A172 (cell line): ENCODE results near the gene CDKN1B. TPM values are rescaled to one million over a fixed set of nuclear protein-coding genes. Genes with fewer than 3 reads are reported as not detected.
A peak's percentile ranks its signal among the peaks of the same experiment; 100 is the strongest.
"Not testable (repeated sequence)": the region's sequence is repeated elsewhere in the genome, so short reads cannot be mapped to it uniquely, and the experiment has no call there.

Source experiments
- DNase-seq: peaks from one replicate; pipeline ENCODE4 v3.0.0-alpha.2; 2015; ENCODE audit warnings: low spot score
- total RNA-seq: library from RNA; depleted of rRNA; stranded (reverse); fragments of >200 nt; shearing (Covaris generic); gene quantifications from 2 replicates; pipeline ENCODE4 v1.2.3, GENCODE V29; 2014

The CDKN1B gene
- total RNA-seq, 1 experiment from 2014 or later, result 18.1 TPM

DNA sequence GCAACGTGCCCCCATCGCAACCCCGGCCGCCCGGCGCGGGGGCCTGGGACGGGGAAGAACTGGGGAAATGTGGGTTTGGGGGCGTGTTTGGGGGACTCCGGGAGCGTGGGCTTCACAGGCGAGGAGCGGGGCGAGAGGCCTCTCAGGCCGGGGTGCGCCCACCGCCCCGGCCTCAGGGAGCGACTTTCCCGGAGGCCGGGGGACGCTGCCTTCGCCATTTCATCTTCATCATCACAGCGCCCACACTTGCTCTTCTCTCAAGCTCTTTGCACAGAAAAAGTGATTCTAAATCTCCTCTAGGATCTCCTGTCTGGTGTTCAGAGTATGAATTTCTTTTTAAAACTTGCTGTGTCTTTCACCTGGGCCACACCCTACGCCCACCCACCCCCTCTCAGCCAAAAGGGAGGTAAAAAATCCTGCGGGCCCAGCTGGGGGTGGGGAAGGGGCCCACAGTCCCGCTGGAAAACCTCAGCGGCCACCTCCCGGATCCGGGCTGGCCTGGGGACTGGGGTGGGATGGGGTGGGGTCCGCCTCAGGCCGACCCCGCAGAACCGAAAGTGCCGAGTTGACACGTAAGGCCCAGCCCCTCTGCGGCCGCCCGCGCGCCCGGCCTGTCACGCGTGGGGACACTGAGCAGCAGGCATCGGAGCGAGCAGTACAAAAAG, 7.4 kb downstream of the CDKN1B start:
- DNase-seq, result no peak

DNA sequence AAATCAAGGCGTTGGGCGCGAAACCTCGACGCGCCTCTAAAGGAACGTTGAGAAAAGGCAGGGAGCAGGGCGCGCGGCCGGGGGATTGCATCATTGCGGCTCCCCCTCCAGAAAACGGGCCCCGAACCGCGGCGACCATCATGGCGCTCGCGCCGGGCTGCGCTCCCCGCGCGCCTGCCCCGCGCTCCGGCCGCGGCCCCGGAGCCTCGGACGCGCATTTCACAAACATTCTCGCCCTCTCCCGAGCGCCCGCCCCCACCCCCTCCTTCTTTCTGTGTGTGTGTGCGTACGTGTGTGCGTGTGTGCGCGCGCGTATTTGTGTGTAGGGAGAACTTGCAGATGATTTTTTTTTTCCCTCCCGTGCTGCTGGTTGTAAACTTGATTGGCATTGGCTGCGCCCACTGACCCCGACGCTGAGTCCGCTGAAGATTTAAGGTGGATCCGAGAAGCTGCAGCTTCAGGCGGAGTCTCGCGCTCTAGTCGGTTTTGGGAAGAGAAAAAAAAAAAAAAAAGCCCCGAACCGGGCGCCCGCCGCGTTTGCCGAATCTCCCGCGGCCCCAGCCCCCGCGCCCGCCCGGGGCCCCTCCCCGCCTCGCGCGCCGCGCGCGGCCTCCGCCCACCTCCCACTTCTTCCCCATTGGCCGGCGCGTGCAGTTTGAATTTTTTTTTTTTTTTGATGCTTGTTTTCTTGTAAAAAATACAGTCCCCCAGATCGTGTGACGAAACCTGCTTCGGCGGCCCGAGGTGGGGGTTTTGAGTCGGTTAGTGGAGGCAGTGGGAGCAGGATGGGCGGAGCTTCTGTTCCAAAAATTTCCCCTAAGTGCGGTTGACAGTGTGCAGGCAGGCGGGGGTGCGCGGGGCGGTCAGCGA, 8.2 kb downstream of the CDKN1B start:
- peak; percentile 93 for DNase-seq

DNA sequence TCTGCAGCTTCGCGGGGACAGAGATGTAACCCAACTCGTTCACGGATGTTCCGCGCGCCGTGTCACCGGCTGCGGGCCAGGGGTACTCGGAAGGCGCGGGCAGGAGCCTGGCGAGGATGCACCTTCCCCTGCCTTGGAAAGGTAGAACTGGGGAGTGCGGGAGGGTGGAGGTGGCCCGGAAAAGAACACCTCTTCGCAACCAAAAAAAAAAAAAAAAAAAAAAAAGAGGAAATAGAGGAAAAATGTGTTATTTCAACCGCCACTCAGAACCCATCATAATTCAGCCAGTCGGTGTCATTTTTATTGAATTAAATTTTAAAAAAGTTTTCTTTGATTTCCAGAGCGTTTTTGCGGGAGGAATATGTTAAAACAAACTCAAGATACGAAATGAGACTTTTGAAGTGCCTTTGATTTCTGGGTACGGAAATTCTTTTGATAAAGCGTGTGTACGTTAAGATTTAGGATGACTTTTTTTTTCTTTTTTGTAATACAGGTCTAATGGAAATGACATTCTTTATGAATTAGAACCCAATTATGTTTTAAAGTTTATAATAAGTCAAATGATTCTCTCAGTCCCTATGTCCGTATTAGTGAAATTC, 8.9 kb downstream of the CDKN1B start:
- DNase-seq, result no peak

DNA sequence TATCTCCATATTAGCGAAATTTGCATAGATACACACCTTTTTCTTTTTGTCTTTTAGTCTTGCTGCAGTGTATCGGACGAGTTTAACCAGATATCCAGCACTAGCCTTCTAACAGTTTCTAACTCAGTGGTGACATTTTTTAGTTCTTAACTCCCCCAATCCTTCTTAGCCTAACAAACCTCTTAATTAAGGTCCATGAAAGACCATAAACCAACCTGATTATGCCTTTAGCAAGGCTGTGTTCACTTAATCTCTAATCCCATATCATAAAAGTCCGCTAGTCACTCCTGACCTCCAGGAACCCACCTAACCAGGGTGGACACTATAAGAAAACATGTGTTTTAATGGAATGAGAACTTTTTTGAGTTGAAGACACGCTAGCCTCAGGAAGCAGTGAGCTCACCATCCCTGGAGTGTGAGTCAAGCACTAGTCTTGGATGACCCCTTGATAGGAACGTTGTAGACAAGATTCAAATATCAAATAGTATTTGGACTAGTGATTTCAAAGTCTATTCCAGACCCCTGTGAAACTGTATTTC, 9.5 kb downstream of the CDKN1B start:
- no peak for DNase-seq

DNA sequence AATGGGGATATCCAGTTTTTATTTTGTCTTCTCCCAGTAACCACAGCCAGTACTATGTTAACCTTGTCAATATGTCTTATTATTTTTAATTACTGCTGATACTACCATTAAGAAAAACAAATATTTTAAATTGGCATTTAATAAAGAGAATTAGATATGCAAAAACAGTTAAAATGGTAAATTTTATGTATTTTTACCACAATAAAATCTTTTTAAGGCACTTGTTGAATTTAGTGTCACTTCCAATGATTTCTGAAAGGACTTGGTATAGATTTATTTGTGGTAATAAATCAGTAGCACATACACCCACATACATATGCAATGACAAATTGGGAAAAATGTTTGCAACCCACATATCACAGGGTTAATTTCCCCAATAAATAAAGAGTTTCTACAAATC, 14.0 kb downstream of the CDKN1B start:
- no peak for DNase-seq

DNA sequence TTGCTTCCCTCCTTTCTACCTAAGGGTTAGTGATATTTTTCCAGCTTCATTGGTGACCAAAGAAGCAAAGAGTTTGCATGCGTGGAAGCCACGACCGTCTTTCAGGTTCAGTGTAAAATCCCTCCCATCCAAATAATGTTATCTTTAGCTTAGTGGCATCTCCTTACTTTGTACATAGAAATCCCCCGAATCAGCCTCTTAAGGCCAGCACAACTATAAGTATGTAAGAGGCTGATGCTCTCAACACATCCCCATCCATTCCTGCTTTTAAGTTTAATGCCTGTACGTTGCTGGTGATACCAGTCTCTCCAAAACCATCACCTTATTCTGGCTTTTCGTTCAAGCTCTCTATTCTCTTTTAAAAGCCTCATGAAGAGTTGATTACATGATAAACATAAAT, 14.6 kb downstream of the CDKN1B start:
- DNase-seq, result no peak

GRCh38 chr12:12733118-12733517, 15.9 kb downstream of the CDKN1B start:
- DNase-seq, result no peak

GRCh38 chr12:12734054-12734453, 16.9 kb downstream of the CDKN1B start:
- DNase-seq, result no peak

DNA sequence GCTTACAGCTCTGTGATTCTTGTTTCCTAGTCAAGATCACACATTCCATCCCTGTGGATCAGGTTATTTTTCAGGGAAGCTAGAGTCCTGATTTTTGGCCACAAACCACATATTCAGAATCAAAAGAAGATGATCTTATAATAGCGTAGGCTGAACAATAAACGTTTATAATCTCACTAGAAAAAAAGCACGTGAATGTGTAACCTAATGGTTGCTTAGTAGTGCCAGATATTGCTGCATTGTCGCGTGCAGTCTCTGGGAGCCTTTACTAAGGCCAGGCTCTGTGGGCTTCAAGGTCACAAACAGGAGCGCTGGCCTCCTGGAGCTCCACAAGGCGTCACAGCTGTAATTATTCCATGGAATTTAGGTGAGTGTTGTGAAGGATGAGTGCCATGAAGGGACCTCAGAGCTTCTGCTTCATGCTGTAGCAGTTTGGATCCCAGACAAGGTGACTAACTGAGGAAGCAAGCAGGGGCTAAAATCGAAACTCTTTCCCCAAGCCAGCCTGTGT, 17.4 kb downstream of the CDKN1B start:
- DNase-seq, result no peak

DNA sequence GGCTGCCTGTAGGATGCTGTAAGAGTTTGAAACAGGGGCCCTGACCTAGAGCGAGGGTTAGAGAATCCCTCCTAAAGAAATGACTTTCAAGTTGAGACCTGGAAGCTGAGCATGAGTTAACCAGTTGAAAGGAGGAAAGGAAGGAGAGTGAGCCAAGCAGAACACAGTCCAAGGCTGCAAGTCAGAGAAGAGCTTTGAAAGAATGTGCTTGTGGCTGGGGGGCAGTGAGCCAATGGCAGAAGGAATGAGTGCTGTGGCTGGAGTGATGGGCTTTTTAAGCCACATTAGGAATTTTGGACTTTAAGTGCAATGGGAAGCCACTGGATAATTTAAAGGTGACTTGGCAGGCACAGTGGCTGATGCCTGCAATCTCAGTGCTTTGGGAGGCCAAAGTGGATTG, 18.1 kb downstream of the CDKN1B start:
- DNase-seq, result no peak

GRCh38 chr12:12736759-12737676, 19.9 kb downstream of the CDKN1B start:
- DNase-seq, result no peak

- DNase-seq, result not testable (repeated sequence)
Observed at GRCh38 chr12:12738152-12738551, 21.0 kb downstream of the CDKN1B start.

DNA sequence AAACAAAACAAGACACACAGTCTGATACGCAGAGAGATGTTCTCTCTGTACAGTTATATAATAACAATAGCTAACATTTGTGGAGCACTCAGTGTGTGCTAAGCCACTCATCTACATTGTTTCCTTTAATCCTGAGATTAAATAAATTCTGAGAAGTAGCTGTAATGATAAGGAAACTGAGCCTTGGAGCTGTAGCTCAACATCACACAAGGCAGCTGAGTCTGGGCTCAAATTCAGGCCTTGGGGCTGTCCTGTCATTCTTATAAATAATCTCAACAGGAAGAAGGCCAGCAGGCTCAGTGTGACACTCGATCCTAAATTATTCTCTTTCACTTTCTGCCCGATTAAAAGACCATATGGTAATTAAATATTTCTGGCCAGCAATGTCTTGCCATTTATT, 24.5 kb downstream of the CDKN1B start:
- no peak for DNase-seq

DNA sequence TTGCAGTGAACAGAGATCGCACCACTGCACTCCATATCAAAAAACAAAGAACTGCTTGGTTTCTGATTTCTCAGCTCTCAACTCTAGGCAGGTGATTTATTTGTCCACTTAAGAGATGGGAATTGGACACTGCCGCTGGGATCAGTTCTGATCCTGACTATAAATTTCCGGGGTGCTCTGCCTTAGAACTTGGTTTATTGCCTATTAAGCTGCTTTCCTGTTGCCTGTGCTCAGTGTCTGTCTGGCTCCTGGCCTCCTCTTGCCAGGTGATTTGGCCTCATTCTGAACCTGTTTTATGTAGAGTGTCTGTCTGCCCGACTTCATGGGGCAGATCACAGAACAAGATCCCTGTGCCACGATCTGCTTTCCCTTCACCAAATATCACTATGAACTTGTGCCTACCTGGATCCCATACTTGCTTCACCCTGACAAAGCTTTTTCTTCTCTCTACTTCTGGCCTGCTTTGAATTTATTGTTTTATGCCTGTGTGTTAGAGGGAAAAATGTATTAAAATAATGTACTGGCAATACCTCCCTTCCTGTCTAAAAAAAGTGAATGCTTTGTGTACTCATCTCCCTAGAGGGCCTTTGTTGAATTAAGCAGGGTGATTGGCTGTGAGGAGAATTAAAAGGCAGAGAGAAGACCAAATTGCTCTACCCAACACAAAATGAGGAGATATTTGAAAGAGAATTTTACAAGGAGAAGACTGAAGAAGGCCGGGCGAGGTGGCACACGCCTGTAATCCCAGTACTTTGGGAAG, 27.6 kb downstream of the CDKN1B start:
- no peak for DNase-seq

- DNase-seq, result no peak
Observed at GRCh38 chr12:12745576-12746211, 28.5 kb downstream of the CDKN1B start.

DNA sequence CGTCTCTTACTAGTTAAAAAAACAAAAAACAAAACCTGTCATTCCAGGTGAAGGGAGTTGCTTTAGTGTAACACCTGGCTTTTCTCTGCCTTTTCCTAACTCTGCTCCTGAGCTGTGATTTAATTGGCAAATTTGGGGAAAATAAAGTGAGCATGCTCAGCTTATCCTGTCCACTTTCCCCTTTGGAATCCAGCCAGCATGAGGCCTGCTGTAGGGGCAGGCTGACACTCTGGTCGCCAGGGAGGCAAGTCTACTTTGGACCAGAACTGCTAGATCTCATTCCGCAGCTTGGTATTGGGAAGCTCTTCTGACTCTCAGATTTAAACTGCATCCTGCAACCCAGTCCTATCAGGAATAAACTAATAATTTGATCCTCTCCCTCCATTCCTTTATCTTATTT, 30.1 kb downstream of the CDKN1B start:
- no peak for DNase-seq

DNA sequence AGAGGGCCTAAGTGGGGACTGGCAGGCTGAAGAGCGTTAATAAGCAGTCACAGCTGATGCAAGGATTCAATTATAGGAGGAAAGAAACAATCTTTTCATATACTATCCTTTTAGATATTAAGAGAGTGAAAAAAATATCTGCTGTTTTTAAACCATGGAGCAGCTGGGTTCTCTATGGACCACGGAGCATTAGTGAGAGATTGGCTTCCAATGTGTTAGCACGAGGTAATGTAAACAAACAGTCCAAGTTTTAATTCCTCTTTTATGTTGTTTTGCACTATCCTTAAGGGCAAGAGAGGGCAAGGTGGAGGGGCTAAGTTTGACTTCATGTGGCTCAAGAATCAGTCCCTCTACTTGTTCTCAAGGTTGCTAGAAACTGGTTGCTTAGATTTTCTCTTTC, 30.9 kb downstream of the CDKN1B start:
- DNase-seq, result no peak

- peak; percentile 95 for DNase-seq
Observed at GRCh38 chr12:12749433-12749832, 32.3 kb downstream of the CDKN1B start.

DNA sequence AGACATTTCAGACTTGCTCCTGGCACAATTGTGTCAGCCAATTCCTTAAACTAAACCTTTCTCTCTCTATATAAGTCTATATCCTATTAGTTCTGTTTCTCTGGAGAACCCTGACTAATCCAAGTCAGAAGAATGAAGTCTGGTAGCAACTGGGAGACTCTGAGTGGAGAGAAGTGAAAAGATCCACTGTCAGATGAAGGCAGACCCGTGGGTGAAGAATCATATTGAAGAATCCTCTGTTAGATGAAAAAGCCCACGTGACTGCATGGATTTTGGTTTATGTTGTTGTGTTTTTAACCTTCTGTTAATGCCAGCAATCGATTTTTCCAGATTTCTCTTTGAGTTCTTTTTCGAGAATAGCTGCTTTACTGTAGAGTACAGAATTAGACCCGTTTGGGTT, 38.8 kb downstream of the CDKN1B start:
- DNase-seq, result no peak

- no peak for DNase-seq
Observed at GRCh38 chr12:12757121-12757520, 40.0 kb downstream of the CDKN1B start.
